ENCODE measurements around the gene GNAS.

The GNAS gene

DNA sequence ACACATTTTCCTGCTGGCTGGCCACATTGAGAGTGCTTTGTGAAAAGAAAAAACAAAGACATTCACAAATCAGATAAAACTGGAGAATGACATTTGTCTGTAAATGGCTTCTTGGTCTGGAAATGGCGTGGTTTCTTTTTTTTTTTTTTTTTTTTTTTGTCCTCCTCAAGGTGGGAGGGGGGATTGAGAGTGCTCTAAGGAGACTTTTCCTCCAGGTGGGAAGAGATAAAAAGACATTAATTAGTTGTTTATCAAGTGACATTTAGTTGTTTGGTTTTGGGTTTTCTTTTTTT lies 40.4 kb downstream of the GNAS start:
- DNase-seq (ENCODE audit: low read depth): no peak
- in situ Hi-C loops (cut with HindIII; ENCODE audit: low sequenced_read_pairs): no loop called here
- TF ChIP-seq CTCF (IDR thresholded peaks at IDR 0.05; ENCODE audit: low read depth, low read length, missing control alignments): no peak
- H3K4me3 ChIP-seq (ENCODE audit: low read depth, low read length): peak overlapping the region; percentile 88

DNA sequence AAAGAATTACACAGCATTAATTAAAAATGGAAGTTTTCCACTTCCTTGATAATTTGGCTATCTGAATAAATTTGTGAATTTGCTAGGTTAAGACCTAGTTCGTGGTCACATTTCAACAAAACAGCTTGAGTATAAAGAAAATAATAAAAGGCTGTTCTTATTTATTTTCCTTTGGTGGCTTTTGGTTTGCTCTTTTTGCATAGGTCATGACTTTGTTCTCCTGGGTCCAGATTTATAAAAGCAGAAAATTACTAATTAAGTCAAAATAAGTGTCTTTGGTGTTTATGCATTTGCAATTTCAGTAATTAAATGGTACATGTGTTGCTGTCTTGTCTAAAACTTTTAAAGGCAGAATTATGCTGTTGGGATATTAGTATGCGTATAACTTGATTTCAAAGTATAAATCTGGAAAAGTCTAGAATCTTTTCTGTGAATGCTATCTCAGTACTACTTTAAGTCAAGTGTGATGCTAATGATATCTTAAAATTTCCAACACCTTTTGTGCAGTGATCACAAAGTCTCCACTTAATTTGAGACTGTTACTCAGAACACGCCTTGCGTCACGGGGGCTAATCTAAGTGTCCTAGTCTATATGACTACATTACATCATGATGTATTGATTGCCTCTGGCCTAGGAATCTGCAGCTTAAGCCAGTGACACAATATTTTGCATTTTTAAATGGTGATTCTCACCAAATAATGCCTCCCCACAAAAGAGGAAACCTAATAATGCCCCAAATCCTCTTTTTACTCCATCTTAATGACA lies 41.0 kb downstream of the GNAS start:
- peak overlapping the region; percentile 88 for H3K4me3 ChIP-seq (ENCODE audit: low read depth, low read length)
- in situ Hi-C loops (cut with HindIII; ENCODE audit: low sequenced_read_pairs): no loop called here
- no peak for DNase-seq (ENCODE audit: low read depth)
- no peak for TF ChIP-seq CTCF (IDR thresholded peaks at IDR 0.05; ENCODE audit: low read depth, low read length, missing control alignments)

DNA sequence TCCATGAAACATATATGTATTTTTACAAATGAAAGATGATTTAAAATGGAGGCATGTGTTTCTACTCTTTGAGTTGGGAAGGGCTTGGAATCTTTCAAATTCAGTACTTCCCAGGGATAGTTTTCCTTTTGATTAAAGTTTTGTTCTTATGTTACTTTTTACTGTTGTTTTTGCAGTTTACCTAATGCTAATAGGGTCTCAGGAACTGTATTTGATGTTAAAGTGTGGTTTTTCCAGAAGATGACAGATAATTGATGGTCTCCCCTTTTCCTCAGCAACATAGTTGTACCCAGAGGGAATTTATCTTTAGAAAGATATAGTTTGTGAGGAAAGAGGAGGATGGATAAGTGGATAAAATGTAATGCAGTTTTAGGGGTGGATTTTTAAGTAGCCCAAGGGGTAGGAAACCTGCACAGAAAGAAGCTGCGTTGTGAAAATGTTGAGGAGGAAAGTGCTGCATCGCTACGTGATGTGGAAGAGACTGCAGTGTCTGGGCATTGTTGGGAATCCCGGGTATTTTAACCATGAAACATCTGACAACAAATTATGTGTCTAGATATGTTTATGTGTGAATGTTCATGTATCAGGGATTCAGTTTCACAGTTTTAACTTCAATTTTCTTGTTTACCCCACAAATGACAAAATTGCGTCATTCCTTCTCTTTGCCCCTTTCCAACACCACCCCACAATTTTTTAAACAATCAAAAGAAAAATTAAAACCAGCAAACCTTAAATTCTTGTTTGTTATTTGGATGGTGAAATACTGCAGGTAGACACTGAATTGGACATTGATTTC lies 42.3 kb downstream of the GNAS start:
- in situ Hi-C loops (cut with HindIII; ENCODE audit: low sequenced_read_pairs): no loop called here
- H3K4me3 ChIP-seq (ENCODE audit: low read depth, low read length): peak overlapping the region; percentile 13
- no peak for TF ChIP-seq CTCF (IDR thresholded peaks at IDR 0.05; ENCODE audit: low read depth, low read length, missing control alignments)
- DNase-seq (ENCODE audit: low read depth): no peak

GRCh38 chr20:58895448-58896180 lies 43.1 kb downstream of the GNAS start:
- in situ Hi-C loops (cut with HindIII; ENCODE audit: low sequenced_read_pairs): no loop called here
- DNase-seq (ENCODE audit: low read depth): no peak
- H3K4me3 ChIP-seq (ENCODE audit: low read depth, low read length): peak overlapping the region; percentile 13
- no peak for TF ChIP-seq CTCF (IDR thresholded peaks at IDR 0.05; ENCODE audit: low read depth, low read length, missing control alignments)

DNA sequence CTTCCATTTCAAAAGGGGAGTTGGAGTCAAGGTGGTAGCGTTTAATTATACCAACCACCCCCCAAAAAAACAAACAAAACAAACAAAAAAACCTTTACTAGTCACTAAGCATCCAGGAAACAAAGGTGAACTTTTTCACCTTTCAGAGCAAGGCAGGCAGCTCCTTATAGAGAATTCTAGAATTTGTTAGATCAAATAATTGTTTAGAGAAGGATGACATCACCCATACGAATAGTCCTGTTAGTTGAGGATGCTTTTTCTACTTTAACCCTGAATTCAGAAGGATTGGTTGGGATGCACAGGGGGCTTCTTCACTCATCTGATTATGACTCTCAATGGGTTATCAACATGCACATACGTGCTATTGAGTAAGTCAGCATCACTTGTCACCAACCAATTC lies 44.3 kb downstream of the GNAS start:
- in situ Hi-C loops (cut with HindIII; ENCODE audit: low sequenced_read_pairs): no loop called here
- no peak for DNase-seq (ENCODE audit: low read depth)
- no peak for TF ChIP-seq CTCF (IDR thresholded peaks at IDR 0.05; ENCODE audit: low read depth, low read length, missing control alignments)
- no peak overlapping the region for H3K4me3 ChIP-seq (ENCODE audit: low read depth, low read length)

- no peak overlapping the region for H3K4me3 ChIP-seq (ENCODE audit: low read depth, low read length)
- TF ChIP-seq CTCF (IDR thresholded peaks at IDR 0.05; ENCODE audit: low read depth, low read length, missing control alignments): no peak
- DNase-seq (ENCODE audit: low read depth): no peak
- in situ Hi-C loops (cut with HindIII; ENCODE audit: low sequenced_read_pairs): no loop called here
These were observed 45.0 kb downstream of the GNAS start for GRCh38 chr20:58897488-58897887.

Measured in astrocyte of the cerebellum (primary cell).